GM21526 (cell line): ENCODE results near the gene RIN3.
A peak's percentile ranks its signal among the peaks of the same experiment; 100 is the strongest.

ENCODE experiments used
- ATAC-seq: cut with Tn5 transposase; IDR thresholded peaks from one replicate; pipeline ENCODE4 v1.9.1; 2021; ENCODE audit warnings: moderate library complexity; ENCODE audit not compliant: unreplicated experiment, low FRiP score

RIN3 gene

DNA sequence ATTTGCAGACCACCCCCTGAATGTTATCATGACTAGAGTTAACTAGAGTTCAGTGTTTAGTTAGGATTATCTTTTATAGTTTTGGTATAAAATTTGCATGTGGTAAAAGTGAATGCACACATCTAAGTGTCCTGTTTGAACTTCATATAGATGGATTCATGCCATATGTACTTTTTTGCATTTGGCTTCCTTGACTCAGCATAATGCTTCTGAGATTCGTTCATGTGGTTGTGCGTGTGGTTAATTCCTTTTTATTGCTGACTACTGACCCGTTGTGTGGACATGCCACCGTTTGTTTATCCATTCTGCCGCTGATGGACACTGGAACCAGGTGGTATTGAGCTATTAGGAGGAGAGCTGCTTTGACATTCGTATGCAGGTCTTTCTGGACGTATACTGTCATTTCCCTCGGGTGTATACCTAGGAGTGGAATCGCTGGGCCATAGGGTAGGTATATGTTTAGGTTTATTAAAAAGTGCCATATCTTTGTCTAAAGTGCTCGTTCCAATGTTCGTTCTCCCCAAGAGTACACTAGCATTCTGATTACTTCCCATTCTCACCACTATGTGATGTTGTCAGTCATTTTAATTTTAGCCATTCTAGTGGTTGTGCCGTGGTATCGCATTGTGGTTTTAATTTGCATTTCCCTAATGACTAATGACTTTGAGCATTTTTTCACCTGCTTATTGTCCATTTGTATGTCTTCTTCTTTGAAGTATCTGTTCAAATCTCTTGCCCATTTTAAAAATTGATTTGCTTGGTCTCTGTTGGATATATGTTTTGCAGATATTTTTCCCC lies 37.7 kb downstream of the RIN3 start:
- ATAC-seq = peak; percentile 76

DNA sequence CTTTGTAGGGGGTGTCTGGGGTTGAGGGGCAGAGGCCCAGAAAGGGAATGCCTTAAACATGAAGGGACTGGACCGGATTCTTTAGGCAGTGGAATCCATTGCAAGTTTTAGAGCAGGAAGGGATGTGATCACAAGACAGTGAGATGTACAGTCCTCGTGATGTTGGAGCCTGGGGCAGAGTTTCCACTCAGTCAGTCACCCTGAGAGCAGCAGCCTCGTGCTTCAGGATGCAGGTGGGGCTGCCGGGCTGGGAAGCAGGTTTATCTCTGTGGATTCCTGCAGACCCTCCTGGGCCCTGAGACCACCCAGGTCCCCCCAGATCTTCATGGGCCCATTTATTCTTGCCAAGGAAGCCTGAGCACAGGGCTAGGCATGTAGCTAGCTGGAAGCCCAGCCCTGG lies 38.5 kb downstream of the RIN3 start:
- no peak for ATAC-seq

DNA sequence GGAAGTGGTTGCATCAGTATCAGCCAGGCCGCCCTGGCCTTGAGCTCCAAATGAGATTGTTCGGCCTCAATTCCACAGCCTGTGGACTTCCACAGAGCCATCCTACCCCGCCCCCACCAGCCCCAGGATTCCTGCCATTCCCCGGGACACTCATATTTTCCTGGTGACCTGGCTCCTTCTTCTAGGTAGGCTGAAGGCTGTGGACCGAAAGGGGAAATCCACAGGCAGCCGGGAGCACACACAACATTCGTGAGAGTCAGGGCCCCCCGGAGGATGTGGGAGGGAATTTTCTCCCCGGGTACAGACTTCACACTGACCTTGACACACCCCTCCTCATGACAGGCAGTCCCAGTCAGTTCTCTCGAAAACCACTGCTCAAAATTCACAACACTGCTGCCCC lies 39.9 kb downstream of the RIN3 start:
- ATAC-seq = no peak

DNA sequence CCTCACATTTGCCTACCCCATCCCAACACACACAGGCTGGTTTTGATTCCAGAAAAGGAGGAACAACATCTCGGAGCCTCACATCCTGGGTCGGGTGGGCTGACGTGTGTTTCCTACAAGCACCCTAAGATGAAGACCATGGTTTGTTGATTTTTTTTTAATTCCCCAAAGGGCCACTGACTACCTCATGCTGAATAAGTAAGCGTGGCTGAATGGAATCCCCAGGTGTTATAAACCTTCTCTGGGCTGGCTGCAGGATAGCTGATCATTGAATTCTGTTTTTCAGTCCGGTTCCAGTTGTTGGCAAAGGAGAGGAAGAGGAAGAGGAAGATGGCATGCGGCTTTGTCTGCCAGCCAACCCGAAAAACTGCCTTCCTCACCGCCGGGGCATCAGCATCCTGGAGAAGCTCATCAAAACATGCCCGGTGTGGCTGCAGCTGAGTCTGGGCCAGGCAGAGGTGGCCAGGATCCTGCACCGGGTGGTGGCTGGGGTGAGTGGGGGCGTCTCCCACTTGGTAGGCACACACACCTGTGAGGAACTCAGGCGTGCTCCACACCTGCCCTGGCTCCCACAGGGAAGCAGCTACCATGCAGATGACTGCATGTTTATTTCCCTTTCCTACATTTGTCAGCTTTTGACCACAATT lies 42.0 kb downstream of the RIN3 start:
- ATAC-seq = no peak

DNA sequence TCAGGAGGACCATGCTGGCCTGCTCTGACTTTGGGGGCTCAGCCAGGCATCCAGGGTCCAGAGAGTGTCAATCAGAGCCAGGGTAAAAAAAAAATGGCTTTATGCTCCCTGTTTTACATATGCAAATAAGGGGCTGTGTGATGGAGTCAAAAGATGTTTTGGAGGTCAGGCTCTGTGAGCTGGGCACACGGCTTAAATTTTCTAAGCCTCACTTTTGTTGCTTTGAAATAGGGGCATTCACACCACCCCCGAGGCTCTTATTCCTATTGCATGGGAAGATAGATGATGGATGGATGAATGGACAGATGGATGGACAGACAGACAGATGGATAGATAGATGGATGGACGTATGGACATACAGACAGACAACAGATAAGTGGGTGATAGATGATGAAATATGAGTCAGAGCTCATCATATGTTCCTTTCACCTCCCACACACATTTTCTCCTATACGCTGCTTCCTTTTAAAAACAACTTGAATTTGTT lies 42.7 kb downstream of the RIN3 start:
- no peak for ATAC-seq

DNA sequence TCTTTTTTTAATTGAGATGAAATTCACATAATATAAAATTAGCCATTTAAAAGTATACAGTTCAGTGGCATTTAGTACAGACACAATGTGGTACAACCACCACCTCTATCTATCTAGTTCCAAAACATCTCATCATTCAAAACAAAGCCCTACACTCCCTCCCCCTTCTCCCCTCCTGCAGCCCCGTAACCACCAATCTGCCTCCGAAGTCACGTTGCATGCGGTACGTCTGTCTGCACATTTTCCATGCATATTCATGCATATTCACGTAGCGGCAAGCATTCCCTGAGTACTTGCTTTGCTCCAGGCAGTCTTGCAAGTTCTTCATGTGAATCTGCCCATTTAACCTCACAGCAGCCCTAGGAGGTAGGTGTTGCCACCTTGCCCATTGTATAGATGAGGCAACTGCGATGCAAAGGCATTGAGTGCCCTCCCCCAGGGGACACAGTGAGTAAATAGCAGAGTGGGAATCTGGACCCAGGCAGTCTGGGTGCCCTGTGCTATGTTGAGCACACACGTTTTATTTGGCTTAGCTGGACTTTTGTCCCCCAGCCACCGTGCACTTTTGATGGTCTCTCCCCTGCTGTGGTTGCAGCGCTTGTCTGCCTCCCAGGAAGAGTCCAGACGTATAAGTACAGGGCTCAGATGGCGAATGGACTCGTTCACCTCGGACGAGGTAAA lies 43.4 kb downstream of the RIN3 start:
- ATAC-seq = no peak

DNA sequence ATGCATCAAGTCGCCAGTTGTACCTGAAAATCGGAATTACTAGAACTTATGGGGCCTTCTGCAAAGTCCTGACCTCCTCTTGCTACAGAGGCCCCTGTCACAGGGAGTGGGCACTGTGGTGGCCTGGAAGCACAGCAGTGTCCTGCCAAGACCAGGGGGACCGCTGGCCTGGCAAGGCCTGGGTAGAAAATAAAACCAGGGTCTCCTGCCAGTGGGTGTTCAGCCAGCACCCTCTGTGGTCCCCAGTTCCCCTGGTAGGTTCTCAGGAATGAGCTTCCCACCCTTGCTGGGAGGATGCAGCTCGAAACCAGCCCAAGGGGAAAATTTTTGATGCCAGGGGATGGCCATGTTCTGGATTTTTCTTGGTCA lies 43.9 kb downstream of the RIN3 start:
- no peak for ATAC-seq

DNA sequence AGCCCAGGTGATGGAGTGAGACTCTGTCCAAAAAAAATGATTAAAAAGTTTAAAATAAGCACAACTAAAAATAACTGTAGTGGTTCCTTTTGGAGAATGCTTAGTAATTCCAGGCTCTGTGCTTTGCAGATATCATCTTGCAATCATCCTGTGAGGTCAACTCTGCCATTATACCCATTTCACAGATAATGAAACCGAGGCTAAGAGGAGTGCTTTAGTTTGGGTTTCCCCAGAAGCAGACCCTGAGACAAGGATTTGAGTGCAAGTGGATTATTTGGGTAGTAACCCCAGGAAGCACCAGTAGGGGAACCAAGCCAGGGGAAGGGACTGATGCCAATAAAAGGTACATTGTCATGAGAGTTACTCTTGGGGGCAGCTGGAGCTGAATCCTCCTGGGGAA lies 44.7 kb downstream of the RIN3 start:
- no peak for ATAC-seq

DNA sequence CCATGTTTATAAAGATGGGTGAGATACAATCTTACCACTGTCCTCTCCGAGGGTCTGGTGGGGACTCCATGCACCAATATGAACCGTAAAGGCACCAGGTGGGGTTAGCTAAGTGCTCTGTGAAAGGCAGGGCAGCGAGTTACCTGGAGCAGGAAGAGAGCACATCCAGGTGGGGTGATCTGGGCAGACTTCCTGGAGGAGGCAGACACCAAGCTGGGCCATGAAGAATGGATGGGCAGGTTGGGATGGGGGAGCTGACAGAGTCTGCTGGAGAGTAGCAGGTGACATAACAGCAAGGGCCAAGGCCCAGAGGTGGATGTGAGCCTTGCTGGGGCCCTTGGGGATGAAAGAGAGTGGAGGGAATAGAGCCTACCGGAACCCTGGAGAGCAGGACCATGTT lies 45.9 kb downstream of the RIN3 start:
- no peak for ATAC-seq

DNA sequence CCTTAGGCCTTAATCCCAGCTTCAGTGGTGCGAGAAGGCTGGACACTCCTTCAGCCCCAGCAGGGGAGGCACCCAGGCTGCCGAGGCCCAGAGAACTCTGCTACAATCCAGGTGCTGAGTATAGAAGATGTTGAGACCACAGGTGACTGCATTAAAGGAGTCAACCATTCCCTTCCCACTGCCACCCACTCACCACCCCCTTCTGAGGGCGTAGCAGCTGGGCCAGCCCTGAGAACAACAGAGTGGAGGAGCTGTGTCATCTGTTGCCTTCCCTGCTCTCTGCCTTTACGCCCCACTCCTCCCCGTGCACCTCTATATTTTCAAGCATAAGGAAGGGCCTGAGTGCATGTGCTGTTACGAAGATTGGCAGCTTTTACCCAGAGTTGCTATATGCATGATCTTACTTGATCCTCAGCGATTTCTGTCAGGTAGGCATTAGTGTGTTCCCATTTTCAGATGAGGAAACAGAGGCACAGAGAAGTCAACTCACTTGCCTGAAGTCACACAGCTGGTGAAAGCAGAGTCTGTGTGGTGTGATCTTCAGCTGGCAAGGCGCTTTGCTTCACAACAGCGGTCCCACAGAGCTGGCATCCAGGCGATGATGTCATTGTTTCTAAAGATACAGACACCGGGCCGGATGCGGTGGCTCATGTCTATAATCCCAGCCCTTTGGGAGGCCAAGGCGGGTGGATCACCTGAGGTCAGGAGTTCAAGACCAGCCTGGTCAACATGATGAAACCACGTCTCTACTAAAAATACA lies 46.7 kb downstream of the RIN3 start:
- ATAC-seq = no peak

DNA sequence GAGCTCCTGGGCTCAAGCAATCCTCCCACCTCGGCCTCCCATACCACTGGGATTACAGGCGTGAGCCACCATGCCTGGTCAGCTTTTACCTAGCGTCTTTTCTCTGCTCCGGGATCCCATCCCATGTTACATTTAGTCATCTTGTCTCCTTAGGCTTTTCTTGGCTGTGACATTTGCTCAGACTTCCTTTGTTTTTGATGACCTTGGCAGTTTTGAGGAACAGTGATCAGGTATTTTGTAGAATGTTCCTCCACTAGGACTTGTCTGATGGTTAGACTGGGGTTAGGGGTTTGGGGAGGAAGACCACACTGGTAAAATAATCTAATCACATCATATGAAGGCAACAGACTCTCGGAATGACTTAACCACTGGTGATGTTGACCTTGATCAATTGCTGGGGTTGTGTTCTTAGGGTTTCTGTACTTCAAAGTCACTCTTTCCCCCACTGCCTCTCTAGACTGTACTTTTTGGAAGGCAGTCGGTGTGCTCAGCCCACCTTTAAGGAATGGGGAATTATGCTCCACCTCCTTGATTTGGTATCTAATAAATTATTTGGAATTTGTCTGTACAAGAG lies 48.4 kb downstream of the RIN3 start:
- no peak for ATAC-seq

DNA sequence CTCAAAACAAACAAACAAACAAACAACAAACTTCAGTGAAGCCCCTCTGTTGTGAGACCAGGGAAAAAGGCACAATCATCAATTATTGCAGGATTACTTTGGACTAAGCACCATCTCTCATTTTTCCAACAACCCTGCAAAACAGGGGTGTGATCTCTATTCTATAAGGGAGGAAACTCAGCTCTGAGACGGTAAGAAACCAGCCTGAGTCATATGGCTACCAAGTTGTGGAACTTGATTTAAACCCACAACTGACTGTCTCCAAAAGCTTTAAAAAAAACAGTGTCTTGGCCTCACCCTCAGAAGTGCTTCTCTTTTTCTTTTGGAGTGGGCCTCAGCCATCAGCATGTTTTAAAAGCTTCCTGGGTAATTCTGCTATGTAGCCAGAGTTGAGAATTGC lies 49.8 kb downstream of the RIN3 start:
- peak; percentile 73 for ATAC-seq

DNA sequence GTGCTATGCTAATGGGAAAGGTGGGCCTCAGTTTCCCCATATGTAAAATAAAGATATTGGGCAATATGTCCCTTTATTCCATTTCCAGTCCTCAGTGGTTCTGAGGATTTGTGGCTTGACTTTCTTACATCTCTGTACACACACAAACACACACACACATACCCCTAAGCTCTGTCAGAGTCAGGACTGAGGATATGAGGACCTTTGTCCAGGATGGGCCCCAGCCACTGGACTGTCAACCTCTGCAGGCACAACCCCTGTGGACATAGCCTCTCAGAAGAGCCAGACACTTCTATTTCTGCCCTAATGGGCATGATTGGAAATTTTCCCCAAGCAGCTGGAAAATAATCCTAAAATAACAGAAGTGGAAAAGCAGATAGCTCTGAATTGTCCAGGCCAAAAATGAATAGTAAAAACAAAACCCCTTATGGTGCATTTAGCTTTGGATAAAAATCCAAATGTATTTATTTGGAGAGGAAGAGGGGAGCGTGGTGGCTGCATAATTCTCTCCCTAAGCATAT lies 50.2 kb downstream of the RIN3 start:
- peak; percentile 3 for ATAC-seq

DNA sequence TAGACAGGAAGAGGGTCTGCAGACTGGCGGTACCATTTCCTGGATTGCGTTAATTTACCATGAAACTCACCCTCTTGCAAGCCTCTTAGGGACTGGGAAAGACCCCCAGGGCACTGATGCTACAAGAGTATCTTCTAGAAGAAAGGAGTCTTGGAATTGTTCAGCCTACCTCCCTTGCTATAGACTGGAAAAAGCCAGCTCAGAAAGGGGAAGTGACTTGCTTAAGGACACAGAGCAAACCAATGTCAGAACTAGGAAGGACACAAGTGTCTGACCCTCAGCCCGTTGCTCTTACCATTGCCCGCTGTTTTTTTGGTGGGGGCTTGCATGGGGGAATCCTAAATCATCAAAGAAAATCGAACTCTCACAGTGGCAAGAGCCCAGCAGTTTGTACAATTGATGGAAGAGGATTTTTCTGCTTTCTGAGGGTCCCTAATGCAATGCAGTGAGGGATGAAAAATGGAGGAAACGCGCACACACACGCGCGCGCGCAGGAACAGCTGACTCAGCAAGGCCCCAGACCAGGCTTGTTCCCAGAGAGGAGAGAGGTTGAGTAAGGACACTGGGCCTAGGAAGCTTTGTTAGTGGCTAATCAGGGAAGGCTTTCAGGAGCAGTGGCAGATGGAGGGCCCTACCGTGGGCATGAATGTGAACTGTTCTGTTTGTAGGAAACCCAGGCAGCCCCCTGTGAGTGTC lies 50.9 kb downstream of the RIN3 start:
- ATAC-seq = no peak

DNA sequence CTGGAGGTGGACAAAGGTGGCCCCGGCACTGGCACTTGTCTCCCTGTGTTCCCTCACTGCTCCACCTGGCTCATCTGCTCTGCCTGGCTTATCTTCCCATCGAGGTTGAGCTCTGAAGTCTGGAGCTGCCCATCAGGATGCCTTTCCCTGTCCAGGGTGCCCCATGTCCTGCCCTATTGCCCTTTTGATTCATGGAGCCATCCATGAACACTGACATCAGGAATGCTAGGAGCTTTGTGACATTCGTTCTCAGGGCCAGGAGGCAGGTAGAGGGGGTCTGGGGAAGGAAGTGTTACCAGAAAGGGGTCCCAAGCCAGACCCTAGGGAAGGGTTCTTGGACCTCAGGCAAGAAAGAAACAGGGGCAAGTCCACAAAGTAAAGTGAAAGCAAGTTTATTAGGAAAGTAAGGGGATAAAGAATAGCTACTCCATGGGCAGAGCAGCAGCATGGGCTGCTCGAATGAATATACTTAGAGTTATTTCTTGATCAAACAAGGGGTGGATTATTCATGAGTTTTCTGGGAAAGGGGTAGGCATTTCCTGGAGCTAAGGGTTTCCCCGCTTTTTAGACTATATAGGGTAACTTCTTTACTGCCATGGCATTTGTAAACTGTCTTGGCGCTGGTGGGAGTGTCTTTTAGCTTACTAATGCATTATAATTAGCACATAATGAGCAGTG lies 51.6 kb downstream of the RIN3 start:
- no peak for ATAC-seq

DNA sequence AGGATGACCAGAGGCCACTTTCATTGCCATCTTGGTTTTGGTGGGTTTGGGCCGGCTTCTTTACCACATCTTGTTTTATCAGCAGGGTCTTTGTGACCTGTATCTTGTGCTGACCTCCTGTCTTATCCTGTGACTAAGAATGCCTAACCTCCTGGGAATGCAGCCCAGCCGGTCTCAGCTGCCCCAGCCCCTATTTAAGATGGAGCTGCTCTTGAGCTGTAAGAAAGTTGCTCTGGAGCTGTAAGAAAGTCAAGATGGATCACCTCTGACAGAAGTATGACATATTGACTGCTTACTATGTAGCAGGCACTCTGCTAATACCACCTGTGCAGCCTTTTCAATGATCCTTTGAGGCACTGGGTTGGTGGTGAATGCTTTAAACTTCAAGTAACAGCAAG lies 52.1 kb downstream of the RIN3 start:
- ATAC-seq = no peak

DNA sequence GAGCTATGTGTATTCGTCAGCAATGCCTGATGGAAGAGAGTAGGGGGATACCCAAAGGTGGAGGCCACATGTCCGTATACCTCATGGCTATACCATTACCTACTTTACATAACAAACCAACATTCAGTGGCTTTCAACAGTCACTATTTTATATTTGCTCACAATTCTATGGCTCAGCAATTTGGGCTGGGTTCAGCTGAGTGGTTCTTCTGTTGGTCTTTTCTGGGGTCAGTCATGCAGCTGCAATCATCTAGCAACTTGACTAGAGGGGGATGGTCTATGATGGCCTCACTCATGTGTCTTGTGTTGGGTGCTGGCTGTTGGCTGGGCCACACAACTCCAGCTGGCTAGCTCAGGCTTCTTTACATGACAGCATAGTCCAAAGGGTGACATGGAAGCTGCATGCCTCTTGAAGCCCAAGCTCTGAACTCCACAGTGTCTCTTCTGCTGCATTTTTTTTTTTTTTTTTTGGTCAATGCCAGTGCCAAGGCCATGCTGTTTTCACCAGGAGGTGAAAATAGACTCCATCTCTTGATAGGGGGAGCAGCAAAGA lies 53.7 kb downstream of the RIN3 start:
- ATAC-seq = no peak

DNA sequence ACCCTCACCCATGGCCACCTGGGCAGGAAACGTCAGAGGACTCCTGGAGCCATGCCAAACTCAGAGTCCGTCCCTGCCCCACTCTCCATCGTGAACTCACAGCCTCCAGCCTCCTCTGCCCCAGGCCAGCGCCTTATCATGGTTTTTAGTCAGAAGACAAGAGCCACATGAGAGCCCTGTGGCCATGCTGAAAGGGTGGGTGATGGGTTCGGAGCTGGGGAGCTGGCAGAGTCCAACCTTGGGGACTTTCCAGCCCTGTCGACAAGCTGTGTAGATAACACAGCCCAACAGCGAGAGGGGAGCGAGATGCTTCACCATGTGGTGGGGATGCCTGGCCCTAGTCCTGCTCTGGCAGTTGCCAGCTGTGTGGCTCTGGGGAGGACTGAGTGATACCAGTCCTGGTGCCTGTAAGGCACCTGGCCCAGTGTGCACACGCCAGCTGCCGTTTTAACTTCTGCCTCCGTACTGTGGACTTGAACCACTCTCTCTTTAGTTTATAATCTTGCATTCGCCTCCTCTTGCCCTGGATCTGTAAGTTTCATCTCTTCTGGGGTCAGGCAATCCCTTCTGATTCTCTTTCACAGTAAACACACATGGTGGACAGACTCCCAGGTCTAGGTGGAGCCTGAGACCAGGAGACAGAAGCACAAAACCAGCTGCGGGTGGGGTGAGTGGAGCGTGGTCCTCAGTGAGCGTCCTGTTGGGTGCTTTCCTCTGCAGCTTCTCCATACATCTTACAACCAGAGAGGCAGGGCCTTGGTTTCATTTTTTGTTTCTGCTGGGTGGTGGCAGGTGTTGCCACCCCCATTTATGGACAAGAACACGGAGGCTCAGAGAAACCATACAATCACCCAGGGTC lies 55.3 kb downstream of the RIN3 start:
- ATAC-seq = peak; percentile 77
